GM06990 (cell line): ENCODE results near the gene TP53TG5.

ENCODE experiments used
- DNase-seq: peaks from one replicate; pipeline ENCODE4 v3.0.0-alpha.2; 2011; ENCODE audit not compliant: insufficient read length; ENCODE audit errors: extremely low read depth
- H3K27me3 ChIP-seq: replicated peaks from 2 replicates; pipeline ENCODE4 v1.6.0; 2011; ENCODE audit warnings: low read length; ENCODE audit not compliant: control insufficient read depth, insufficient read depth
- H3K36me3 ChIP-seq: 2 replicates; pipeline ENCODE4 v1.5.1; 2011; ENCODE audit warnings: low read length; ENCODE audit not compliant: control insufficient read depth, insufficient read depth
- H3K4me3 ChIP-seq: replicated peaks from 2 replicates; pipeline ENCODE4 v1.5.1; 2011; ENCODE audit warnings: low read depth, mild to moderate bottlenecking, control low read depth, low read length
- TF ChIP-seq, protein P1 (sequence below): IDR thresholded peaks from 2 replicates; pipeline ENCODE4 v1.5.1; 2011; ENCODE audit warnings: low read length, control low read depth, mild to moderate bottlenecking, inconsistent platforms; ENCODE audit not compliant: insufficient read depth, poor library complexity, severe bottlenecking

The TP53TG5 gene

DNA sequence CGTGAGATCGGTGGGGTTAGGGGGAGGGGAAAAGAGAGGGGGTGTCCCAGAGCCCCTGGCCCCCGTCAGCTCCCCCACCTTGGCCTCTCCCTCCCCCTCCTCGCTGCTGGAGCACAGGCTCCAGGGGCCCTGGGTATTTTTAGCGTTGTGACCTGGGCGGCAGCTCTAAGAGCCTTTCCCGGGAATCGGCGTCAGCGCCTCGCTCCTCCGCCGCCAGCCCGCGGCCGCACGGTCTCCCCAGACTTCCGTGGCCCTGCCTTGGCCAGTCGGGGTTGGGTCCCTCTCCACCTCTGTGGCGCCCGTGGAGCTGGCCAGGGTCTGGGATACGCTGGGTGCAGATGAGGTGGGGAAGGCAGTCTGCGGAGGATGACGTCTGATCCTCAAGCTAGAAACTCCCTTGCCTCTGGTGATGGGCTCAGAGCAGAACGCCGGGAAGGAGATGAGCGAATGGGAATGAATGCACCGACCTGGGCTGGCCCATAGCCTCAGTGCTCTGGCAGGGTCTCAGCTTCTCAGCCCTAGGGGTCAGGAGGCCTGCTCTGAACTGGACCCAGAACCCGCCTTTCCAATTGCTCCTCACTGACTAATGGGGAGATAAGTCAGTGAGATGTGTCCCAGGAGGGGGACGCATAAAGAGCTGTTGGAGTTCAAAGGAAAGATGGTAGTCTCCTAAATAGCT, 29.1 kb upstream of the TP53TG5 start:
- TF ChIP-seq, protein P1, sequence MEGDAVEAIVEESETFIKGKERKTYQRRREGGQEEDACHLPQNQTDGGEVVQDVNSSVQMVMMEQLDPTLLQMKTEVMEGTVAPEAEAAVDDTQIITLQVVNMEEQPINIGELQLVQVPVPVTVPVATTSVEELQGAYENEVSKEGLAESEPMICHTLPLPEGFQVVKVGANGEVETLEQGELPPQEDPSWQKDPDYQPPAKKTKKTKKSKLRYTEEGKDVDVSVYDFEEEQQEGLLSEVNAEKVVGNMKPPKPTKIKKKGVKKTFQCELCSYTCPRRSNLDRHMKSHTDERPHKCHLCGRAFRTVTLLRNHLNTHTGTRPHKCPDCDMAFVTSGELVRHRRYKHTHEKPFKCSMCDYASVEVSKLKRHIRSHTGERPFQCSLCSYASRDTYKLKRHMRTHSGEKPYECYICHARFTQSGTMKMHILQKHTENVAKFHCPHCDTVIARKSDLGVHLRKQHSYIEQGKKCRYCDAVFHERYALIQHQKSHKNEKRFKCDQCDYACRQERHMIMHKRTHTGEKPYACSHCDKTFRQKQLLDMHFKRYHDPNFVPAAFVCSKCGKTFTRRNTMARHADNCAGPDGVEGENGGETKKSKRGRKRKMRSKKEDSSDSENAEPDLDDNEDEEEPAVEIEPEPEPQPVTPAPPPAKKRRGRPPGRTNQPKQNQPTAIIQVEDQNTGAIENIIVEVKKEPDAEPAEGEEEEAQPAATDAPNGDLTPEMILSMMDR: no peak
- H3K36me3 ChIP-seq: no peaks in the 10 kb centered on the region
- peaks cover 1% of the 10 kb centered on the region for H3K27me3 ChIP-seq
- DNase-seq: no peak
- no peak overlapping the region for H3K4me3 ChIP-seq

DNA sequence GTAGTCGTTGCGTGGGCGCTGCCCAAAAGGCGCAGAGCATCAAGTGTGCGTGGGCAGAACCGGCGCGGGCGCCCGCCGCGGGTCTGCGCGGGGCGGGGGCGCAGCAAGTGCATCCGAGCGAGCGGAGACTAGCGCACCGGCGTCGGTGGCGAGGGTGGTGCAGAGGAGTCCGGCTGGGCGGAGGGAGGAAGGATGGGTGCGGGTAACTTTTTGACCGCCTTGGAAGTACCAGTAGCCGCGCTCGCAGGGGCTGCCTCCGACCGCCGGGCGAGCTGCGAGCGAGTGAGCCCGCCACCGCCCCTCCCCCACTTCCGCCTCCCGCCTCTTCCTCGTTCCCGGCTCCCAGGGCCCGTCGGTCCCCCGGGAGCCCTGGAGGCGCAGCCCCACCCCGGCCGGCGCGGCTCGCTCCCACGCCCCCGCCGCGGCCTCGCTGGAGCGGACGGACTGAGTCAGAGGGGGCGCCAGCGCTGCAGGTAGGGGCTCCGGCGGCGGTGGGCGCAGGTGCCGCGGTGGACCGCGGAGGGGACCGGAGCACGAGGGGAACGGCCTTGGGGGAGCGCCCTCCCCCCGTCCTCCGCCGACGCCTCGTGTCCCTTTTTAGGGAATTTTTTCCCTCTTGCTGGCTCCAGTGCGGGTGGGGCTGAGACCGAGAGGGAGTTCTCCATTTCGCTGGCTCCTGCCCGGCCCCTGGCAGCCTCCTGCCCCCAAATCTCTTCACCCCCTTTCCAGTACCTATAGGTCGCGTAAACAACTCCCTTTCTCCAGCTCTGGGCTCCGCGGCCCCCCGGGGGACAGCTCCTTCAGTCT, 28.3 kb upstream of the TP53TG5 start:
- peaks cover 1% of the 10 kb centered on the region for H3K27me3 ChIP-seq
- H3K4me3 ChIP-seq: peak overlapping the region; percentile 40
- DNase-seq: no peak
- H3K36me3 ChIP-seq: no peaks in the 10 kb centered on the region
- TF ChIP-seq, protein P1: no peak

DNA sequence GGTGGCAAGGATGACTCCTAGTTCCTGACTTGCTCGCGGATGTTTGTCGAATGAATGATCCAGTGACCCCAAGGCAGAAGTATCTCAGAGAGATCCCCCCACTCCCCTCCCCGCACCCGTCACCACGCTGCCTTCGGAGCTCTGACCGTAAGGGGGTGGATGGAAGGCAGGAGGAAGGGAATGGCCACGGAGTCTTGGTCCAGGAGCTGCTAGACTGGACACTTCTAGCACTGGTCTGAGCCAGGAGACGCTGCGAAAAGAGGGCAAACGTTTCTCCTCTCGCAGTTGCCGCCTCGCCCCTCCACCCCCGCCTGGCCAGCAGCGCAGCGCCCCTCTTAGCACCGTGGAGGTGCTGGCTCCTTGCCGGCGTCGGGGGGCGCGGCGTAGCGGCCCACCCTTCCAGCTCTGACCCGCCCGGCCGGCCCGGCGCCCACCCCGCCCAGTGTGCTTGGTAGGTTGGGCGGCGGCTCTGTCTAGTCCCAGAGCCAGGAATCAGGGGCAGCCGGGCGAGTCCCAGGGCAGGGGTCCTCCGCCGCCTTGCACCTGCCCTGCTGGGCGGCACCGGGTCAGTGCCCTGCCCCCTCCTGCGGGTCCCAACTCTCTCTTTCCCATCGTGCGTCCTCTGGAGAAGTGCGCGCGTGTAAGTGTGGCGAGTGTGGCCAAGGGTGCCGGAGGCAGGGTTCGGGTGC, 27.6 kb upstream of the TP53TG5 start:
- TF ChIP-seq, protein P1: no peak
- H3K27me3 ChIP-seq: peaks cover 1% of the 10 kb centered on the region
- peak overlapping the region; percentile 40 for H3K4me3 ChIP-seq
- DNase-seq: no peak
- H3K36me3 ChIP-seq: no peaks in the 10 kb centered on the region

DNA sequence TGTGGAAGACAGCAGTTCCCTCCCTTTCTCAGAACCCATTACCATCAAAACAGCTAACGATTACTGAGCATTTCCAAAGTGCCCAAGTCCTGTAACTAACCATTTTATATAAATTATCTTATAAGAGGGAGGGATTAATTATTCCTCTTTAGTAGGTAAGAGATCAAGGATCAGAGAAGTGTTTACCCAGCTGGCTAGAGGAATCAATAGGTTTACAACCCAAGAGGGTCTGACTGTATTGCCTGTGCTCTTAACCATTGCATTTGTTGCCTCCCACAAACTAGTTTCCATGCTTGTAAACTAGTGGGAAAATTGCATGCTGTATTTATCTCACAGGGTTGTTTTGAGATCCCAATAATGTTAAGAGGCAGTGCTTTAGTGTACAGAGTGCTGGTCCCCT, 26.3 kb upstream of the TP53TG5 start:
- no peak for DNase-seq
- H3K27me3 ChIP-seq: peaks cover 1% of the 10 kb centered on the region
- H3K36me3 ChIP-seq: no peaks in the 10 kb centered on the region
- TF ChIP-seq, protein P1: no peak
- no peak overlapping the region for H3K4me3 ChIP-seq

DNA sequence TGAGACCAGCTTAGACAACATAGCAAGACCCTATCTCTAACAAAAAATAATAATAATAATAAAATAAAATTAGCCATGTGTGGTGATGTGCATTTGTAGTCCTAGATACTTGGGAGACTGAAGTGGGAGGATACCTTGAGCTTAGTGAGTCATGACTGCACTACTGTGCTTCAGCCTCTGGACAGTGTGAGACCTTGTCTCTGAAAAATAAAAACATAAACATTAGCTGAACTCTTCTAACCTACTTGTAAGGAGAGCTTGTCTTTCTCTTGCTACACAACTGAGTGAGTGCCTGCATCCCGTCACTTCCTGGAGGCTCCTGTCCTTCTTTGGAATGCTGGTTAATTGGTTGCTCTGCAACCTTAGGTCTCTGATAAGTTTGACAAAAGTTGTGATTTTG, 24.8 kb upstream of the TP53TG5 start:
- peaks cover 1% of the 10 kb centered on the region for H3K27me3 ChIP-seq
- no peak for DNase-seq
- TF ChIP-seq, protein P1: no peak
- no peak overlapping the region for H3K4me3 ChIP-seq
- H3K36me3 ChIP-seq: no peaks in the 10 kb centered on the region
